Rectal smooth muscle tissue (tissue), 1 donor: ENCODE measurements around the gene HOXA6.

Experiments used
- H3K27ac ChIP-seq: one replicate; pipeline ENCODE4 v1.7.0; 2013; ENCODE audit warnings: low read depth, low read length, inconsistent platforms
- H3K27me3 ChIP-seq: one replicate; pipeline ENCODE4 v1.7.0; 2013; ENCODE audit warnings: low read length; ENCODE audit not compliant: control insufficient read depth, insufficient read depth
- H3K36me3 ChIP-seq: one replicate; pipeline ENCODE4 v1.7.0; 2013; ENCODE audit warnings: low read length; ENCODE audit not compliant: control insufficient read depth, insufficient read depth
- H3K4me1 ChIP-seq: one replicate; pipeline ENCODE4 v1.7.0; 2013; ENCODE audit warnings: low read length; ENCODE audit not compliant: control insufficient read depth, insufficient read depth
- H3K4me3 ChIP-seq: one replicate; pipeline ENCODE4 v1.7.0; 2013; ENCODE audit warnings: low read length
- H3K9ac ChIP-seq: one replicate; pipeline ENCODE4 v1.7.0; 2013; ENCODE audit warnings: low read length

The HOXA6 gene

GRCh38 chr7:27138472-27138871 lies 9.1 kb downstream of the HOXA6 start:
- H3K27ac ChIP-seq, result peak overlapping the region; percentile 74
- H3K4me3 ChIP-seq, result peak overlapping the region; percentile 44
- no peaks in the 10 kb centered on the region for H3K27me3 ChIP-seq
- no peak overlapping the region for H3K9ac ChIP-seq
- no peaks in the 10 kb centered on the region for H3K36me3 ChIP-seq
- peaks cover 30% of the 10 kb centered on the region for H3K4me1 ChIP-seq

DNA sequence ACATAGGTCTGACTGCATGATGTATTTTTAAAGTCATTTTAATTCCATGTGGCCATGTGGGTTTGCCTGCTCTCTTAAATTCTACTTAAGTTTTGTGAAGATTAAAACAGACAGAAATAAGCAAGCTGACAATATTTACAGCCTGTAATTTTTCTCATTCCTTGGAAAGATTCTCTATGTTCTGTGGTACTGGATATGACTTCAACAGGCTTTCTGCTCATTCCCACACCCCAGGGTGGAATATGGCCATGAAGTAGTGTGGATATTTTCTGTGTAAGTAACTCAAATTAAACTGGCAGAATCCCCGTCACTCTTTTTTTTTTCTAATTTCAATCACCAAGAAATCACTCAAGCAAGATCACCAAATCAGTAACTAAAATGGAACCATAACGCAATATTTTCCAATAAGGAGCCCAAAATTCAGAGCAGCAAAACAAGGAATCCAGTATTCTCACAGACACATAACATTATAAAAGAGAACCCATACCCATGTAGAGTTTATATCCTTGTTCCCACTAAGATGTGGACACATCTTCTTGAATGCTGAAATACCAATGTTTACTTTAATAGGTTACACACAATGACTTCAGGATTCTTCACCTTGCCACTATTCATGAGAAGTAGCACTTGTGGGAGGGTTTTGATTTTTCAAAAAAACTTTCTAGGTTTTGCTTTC lies 9.8 kb downstream of the HOXA6 start:
- no peaks in the 10 kb centered on the region for H3K36me3 ChIP-seq
- H3K9ac ChIP-seq, result no peak overlapping the region
- peaks cover 37% of the 10 kb centered on the region for H3K4me1 ChIP-seq
- peak overlapping the region; percentile 44 for H3K4me3 ChIP-seq
- peak overlapping the region; percentile 74 for H3K27ac ChIP-seq
- no peaks in the 10 kb centered on the region for H3K27me3 ChIP-seq

GRCh38 chr7:27134392-27134791 lies 13.2 kb downstream of the HOXA6 start:
- no peak overlapping the region for H3K4me3 ChIP-seq
- H3K4me1 ChIP-seq, result peaks cover 44% of the 10 kb centered on the region
- H3K9ac ChIP-seq, result no peak overlapping the region
- H3K27me3 ChIP-seq, result no peaks in the 10 kb centered on the region
- peak overlapping the region; percentile 54 for H3K27ac ChIP-seq
- no peaks in the 10 kb centered on the region for H3K36me3 ChIP-seq

- no peak overlapping the region for H3K9ac ChIP-seq
- no peaks in the 10 kb centered on the region for H3K36me3 ChIP-seq
- H3K27me3 ChIP-seq, result no peaks in the 10 kb centered on the region
- peaks cover 51% of the 10 kb centered on the region for H3K4me1 ChIP-seq
- peak overlapping the region; percentile 54 for H3K27ac ChIP-seq
- H3K4me3 ChIP-seq, result no peak overlapping the region
Observed at GRCh38 chr7:27133409-27134231, 14.0 kb downstream of the HOXA6 start.

DNA sequence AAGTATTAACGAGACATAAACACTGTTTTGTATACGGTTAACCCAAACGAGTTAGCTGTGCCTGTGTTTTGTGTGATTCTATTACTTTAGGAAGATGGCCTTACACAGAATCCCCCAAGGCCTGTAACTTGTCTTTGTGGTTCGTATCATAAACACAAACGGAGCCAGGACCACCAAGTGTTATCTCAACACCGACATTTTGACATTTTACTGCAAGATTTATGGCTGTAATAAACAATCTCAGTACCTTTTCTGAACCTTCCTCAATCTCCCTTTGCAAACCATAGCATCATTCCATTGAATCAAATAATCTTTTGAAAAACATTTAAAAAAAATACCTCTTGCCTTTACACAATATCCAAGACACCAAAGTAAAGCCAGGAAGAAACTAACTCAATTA lies 14.6 kb downstream of the HOXA6 start:
- Histone ChIP-seq H3K4me1 (peaks cover 56% of the 10 kb centered on the region), H3K27me3 (no peaks in the 10 kb centered on the region)

GRCh38 chr7:27132214-27132613 lies 15.4 kb downstream of the HOXA6 start:
- no peak overlapping the region for H3K9ac ChIP-seq
- H3K4me3 ChIP-seq, result no peak overlapping the region
- no peaks in the 10 kb centered on the region for H3K27me3 ChIP-seq
- H3K36me3 ChIP-seq, result no peaks in the 10 kb centered on the region
- H3K27ac ChIP-seq, result no peak overlapping the region
- peaks cover 60% of the 10 kb centered on the region for H3K4me1 ChIP-seq

More for the DNA sequence above, 14.6 kb downstream of the HOXA6 start:
- Histone ChIP-seq H3K36me3 (no peaks in the 10 kb centered on the region), H3K27ac (peak overlapping the region; percentile 54), H3K9ac (no peak overlapping the region), H3K4me3 (no peak overlapping the region)

GRCh38 chr7:27131390-27131819 lies 16.2 kb downstream of the HOXA6 start:
- Histone ChIP-seq H3K4me3 (peak overlapping the region; percentile 89), H3K27me3 (no peaks in the 10 kb centered on the region), H3K27ac (peak overlapping the region; percentile 85), H3K4me1 (peaks cover 59% of the 10 kb centered on the region), H3K9ac (peak overlapping the region; percentile 78), H3K36me3 (no peaks in the 10 kb centered on the region)

- peak within 1 kb of the TSS; percentile 78 for H3K9ac ChIP-seq
Observed at GRCh38 chr7:27130540-27131389, 16.8 kb downstream of the HOXA6 start, which contains the start of gene HOXA4. Gene HOXA4 (minus strand): TSS chr7:27130757. CDS start chr7:27130733, 24 bp downstream.

DNA sequence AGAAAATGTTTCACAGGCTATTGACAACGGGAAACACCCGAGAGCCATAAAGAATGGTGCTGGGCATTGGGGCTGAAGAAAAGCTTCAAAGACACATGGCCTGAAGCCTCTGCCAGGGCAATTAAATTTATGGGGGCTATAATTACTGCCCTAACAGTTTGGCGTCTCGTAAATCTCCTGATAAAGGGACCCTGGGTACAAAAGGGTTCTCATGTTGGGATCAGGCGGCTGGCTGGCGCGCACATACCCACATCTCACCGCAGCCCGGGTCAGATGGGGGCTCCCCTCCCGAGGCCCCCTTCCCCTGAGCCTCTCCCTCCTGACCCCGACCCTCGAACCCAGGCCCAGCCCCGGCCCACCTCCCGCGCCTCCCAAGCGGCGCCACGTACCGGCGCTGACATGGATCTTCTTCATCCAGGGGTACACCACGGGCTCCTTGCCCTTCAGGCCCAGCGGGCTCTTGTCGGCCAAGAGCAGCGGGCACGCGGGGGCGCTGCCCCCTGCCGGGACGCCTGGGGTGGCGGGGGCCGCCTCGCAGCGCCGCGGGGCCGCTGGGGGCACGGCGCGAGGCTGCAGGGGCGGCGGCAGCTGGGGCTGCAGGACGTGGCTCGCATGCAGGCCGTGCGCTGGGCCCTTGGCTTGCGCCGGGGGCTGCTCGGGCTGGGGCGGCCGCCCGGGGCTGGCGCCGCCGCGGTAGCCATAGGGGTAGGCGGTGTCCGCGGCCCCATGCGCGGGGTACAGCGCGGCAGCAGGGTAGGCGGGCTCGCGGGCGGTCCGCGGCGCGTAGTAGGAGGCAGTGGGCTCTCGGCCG lies 17.6 kb downstream of the HOXA6 start:
- Histone ChIP-seq H3K4me3 (peak overlapping the region; percentile 75), H3K9ac (no peak overlapping the region), H3K36me3 (no peaks in the 10 kb centered on the region), H3K27ac (peak overlapping the region; percentile 83), H3K27me3 (no peaks in the 10 kb centered on the region), H3K4me1 (peaks cover 53% of the 10 kb centered on the region)

More at GRCh38 chr7:27130540-27131389, 16.8 kb downstream of the HOXA6 start, which contains the start of gene HOXA4:
- peak within 1 kb of the TSS; percentile 89 for H3K4me3 ChIP-seq
- H3K27ac ChIP-seq, result peak within 1 kb of the TSS; percentile 85
- H3K4me1 ChIP-seq, result peaks cover 53% of the 10 kb centered on the region
- no peaks in the 10 kb centered on the region for H3K27me3 ChIP-seq
- no peaks in the 10 kb centered on the region for H3K36me3 ChIP-seq

DNA sequence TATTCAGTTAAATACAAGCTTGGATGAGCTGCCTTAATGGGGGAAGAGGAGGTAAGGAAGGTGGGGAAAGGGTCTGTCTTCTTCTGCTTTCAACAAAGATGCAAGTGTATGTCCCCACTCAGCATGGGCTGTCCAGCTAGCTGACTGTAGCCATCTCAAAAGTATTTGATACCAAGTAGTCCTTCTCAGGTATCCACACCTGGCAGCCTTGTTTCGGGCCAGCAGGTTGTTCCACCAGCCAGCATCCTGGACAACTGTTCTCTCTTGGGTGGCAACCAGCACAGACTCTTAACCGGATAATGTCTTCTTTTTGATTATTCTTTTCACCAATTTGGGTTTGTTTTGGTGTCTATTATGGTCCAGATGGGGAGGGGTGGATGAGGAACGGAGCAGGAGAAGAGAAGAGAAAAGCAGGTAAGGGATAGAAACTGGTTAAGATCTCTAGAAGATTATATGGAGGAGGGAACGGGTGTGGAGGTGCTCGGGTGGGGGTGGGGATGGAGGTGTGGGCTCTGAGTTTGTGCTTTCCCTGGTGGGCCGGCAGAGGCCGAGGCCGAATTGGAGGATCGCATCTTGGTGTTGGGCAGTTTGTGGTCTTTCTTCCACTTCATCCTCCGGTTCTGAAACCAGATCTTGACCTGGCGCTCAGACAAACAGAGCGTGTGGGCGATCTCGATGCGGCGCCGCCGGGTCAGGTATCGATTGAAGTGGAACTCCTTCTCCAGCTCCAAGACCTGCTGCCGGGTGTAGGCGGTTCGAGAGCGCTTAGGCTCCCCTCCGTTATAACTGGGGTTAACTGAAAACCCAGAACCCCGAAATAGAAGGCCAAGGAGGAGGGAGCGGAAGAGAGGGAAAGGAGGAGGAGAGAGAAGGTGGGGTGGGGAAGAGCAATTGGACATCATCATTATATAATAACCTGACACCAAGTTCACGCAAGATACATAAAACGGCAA lies 18.5 kb downstream of the HOXA6 start:
- Histone ChIP-seq H3K9ac (no peak overlapping the region), H3K36me3 (no peaks in the 10 kb centered on the region), H3K27me3 (no peaks in the 10 kb centered on the region), H3K4me3 (peak overlapping the region; percentile 75), H3K27ac (peak overlapping the region; percentile 83), H3K4me1 (peaks cover 47% of the 10 kb centered on the region)

DNA sequence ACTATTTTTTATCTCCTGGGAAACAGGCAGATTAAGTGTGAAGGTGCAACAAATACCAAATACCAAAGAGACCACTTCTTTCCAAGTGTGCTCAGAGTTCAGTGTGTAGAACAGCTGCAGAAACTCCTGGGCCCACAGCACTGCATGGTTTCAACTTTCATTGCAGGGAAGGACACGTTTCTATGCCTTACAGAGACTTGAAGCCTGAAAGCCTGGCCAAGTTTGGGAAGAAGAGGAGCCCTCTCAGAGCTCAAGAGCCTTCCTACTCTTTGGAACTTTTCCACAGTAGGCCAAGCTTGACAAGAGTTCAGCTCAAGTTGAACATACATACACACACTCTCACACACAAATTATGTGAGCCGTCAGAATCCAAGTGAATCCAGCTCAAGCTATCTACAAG lies 19.5 kb downstream of the HOXA6 start:
- Histone ChIP-seq H3K27me3 (no peaks in the 10 kb centered on the region), H3K9ac (no peak overlapping the region), H3K27ac (peak overlapping the region; percentile 72), H3K4me3 (no peak overlapping the region), H3K36me3 (no peaks in the 10 kb centered on the region), H3K4me1 (peaks cover 43% of the 10 kb centered on the region)
